SK-N-MC (cell line): ENCODE measurements around the gene TMEM37.

Experiments used
- EZH2 ChIP-seq: fragments of 200-600 bp; sonication (generic); IDR thresholded peaks from one replicate; pipeline ENCODE4 v1.6.1; 2017; ENCODE audit warnings: antibody characterized with exemption
- POLR2AphosphoS5 ChIP-seq: IDR thresholded peaks from 2 replicates; pipeline ENCODE4 v1.6.1; 2012; ENCODE audit warnings: mild to moderate bottlenecking, low read depth, low read length, borderline replicate concordance

GRCh38 chr2:119439574-119440500 lies 8.2 kb downstream of the TMEM37 start:
- no peak for TF ChIP-seq EZH2
- no peak for TF ChIP-seq POLR2AphosphoS5
